Transverse colon (tissue), 4 donors: ENCODE measurements around the gene TNFSF4. TPM values are rescaled to one million over a fixed set of nuclear protein-coding genes. Genes with fewer than 3 reads are reported as not detected.

Experiments used
- DNase-seq: peaks from one replicate; pipeline ENCODE4 v3.0.0-alpha.2; 2019
- H3K27ac ChIP-seq, 4 donors: fragments of 200-600 bp; sonication (generic); 2 replicates each; pipeline ENCODE4 v1.5.1; 2016 to 2018; ENCODE audit warnings: inconsistent platforms in 4 of 4
- H3K27me3 ChIP-seq: fragments of 200-600 bp; sonication (generic); 2 replicates; pipeline ENCODE4 v1.5.1; 2017; ENCODE audit warnings: inconsistent platforms
- H3K36me3 ChIP-seq, 4 donors: fragments of 200-600 bp; sonication (generic); 2 replicates each; pipeline ENCODE4 v1.5.1; 2017 to 2019; ENCODE audit warnings: inconsistent platforms in 4 of 4
- H3K4me1 ChIP-seq, 4 donors: fragments of 200-600 bp; sonication (generic); 2 replicates each; pipeline ENCODE4 v1.5.1; 2017 to 2020; ENCODE audit warnings: inconsistent platforms in 4 of 4
- H3K4me3 ChIP-seq, 4 donors: fragments of 200-600 bp; sonication (generic); 1 replicate in 1 of 4; 2 replicates in 3 of 4; pipeline versions ENCODE4 v1.5.1 to v1.6.1; 2017 to 2019; ENCODE audit warnings: inconsistent platforms in 4 of 4
- H3K9me3 ChIP-seq, 2 donors: fragments of 200-600 bp; sonication (generic); 2 replicates each; pipeline ENCODE4 v1.5.1; 2017 to 2019; ENCODE audit warnings: inconsistent platforms in 2 of 2
- CTCF ChIP-seq, 5 experiments: fragments of 200-600 bp in 3 of 5; fragments of 450-650 bp in 2 of 5; sonication (generic) in 3 of 5; IDR thresholded peaks; 1 replicate in 2 of 5; 2 replicates in 3 of 5; pipeline ENCODE4 v1.5.1; 2016 to 2017; ENCODE audit warnings: antibody characterized with exemption in 5 of 5, inconsistent platforms in 3 of 5, mild to moderate bottlenecking in 2 of 5, moderate library complexity in 1 of 5
- EP300 ChIP-seq: sonication (generic); formaldehyde crosslinking; IDR thresholded peaks from one replicate; pipeline ENCODE4 v1.6.1; 2017; ENCODE audit warnings: antibody characterized with exemption, low read depth
- POLR2A ChIP-seq: fragments of 450-650 bp; IDR thresholded peaks from one replicate; pipeline ENCODE4 v1.6.1; 2016; ENCODE audit warnings: antibody characterized with exemption, mild to moderate bottlenecking, moderate library complexity
- POLR2AphosphoS5 ChIP-seq, 3 donors: sonication (generic); formaldehyde crosslinking; IDR thresholded peaks; one replicate each; pipeline ENCODE4 v1.6.1; 2016; ENCODE audit warnings: antibody characterized with exemption in 3 of 3
- WGBS, 2 donors: methylation state at CpG; one replicate each; pipeline ENCODE4 v1.1.5; 2018; ENCODE audit warnings: low coverage in 1 of 2; 5-methylcytosine and 5-hydroxymethylcytosine counted together
- in situ Hi-C, 4 donors: fragments of 200-750 bp; cut with MboI; loops; one replicate each; pipeline versions ENCODE4 v1.15.0 to v1.15.1; 2017; ENCODE audit warnings: low sequenced_read_pairs in 3 of 4, low pct_ligation_motif_present in 1 of 4, low pct_unique_long_range_greater_than_20kb in 1 of 4
- intact Hi-C: fragments of 100-400 bp; cut with DNase I; formaldehyde crosslinking; loops from one replicate; pipeline ENCODE4 v1.15.1; 2023; ENCODE audit warnings: low total_unique reads
- total RNA-seq, 4 donors: library from RNA; depleted of rRNA; stranded (reverse); fragments of >200 nt; gene quantifications; one replicate each; pipeline ENCODE4 v1.1.0, GENCODE V29; 2016

The TNFSF4 gene
- total RNA-seq, 4 donors from 2014 or later = 1.4 to 1.6 (median 1.5) TPM; not detected in 1

DNA sequence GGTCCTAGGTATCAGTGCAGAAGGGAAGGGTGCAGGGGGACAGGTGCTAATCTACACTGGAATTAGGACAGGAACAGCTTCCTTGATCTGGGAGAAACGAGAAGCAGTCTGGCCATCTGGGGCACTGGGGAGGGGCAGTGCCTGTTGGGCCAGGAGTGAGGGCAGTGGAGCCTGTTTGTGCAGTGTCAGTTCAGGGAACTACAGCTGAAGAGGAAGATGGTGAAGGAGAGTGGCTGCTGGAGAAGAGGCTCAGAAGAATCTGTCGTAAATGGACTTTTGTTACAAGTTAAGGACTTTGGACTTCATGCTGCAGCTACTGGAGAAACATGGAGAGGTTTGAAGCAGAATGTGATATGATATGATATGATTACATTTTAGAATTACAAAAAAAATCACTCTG lies 3.2 kb upstream of the TNFSF4 start:
- Histone ChIP-seq H3K4me3 (no peak overlapping the region), H3K27me3 (no peaks in the 10 kb centered on the region), H3K4me1 (peaks cover 0 to 40% (median 14%) of the 10 kb centered on the region in 4 donors), H3K27ac (peak overlapping the region; percentile 17 to 54 (median 43)), H3K9me3 (no peaks in the 10 kb centered on the region), H3K36me3 (no peaks in the 10 kb centered on the region)
- TF ChIP-seq EP300 (no peak), POLR2A (no peak), CTCF (IDR thresholded peaks at IDR 0.05) (peak in 1 of 5 experiments; percentile 14)
- 31 to 34% methylated on average over 2 of the region's 2 CpGs for WGBS, 2 donors
- no peak for DNase-seq
- intact Hi-C loops = no loop called here
- in situ Hi-C loops = loop anchor here in 1 of 4 donors (10.0 kb wide), 1 partner anchor 465 kb away; no protein-coding TSS in a partner anchor

DNA sequence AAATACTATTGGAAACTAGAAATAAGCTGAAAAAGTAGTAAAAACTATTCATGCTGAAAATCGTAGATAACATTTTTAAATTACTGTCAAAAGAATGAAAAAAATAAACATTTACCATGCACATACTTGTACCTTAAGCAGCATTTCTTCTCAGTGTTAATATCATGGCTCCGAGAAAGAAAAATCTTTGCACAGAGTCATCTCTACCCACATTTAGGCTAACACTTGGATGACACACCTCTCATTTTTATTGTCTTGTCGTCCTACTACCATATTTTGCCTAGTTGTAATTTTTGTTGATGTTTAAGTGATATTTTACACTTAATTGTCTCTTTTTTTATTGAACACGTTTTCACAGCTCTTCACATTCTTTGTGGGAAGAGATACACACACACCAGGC lies 1.7 kb upstream of the TNFSF4 start:
- intact Hi-C loops = loop anchor here (10.0 kb wide), 2 partner anchors 384 to 464 kb away; no protein-coding TSS in a partner anchor
- TF ChIP-seq CTCF (IDR thresholded peaks at IDR 0.05) (no peak), EP300 (no peak), POLR2A (no peak), POLR2AphosphoS5 (IDR thresholded peaks at IDR 0.05) (no peak)
- in situ Hi-C loops = loop anchor here in 2 of 4 donors (5.0 to 10.0 kb wide), 3 partner anchors 384 to 467 kb away; no protein-coding TSS in a partner anchor
- Histone ChIP-seq H3K4me3 (no peak overlapping the region), H3K36me3 (no peaks in the 10 kb centered on the region), H3K9me3 (no peaks in the 10 kb centered on the region), H3K27me3 (no peaks in the 10 kb centered on the region), H3K27ac (no peak overlapping the region), H3K4me1 (peaks cover 0 to 46% (median 15%) of the 10 kb centered on the region in 4 donors)
- DNase-seq = no peak
- WGBS, 2 donors = 77 to 84% methylated on average over 4 of the region's 4 CpGs

DNA sequence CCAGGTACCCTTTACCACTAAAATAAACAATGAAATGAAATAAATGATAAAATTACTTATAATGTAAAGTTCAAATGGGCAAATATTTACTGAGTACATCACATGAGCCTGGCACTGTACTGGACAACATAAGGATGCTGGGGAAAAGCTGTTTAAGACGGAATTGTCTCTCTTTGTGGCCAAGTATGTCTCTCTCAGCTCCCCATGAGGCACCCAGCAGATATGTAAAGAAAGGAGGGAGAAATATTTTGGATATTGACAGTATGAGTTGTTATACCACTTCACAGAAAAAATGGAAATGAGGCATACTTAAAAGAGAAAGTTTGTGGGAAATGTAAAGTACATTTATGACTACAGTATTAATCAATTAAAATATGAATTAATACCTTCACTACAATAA lies 1.0 kb upstream of the TNFSF4 start:
- Histone ChIP-seq H3K4me3 (no peak overlapping the region), H3K4me1 (peaks cover 0 to 46% (median 15%) of the 10 kb centered on the region in 4 donors), H3K27ac (no peak overlapping the region), H3K27me3 (no peaks in the 10 kb centered on the region), H3K36me3 (no peaks in the 10 kb centered on the region), H3K9me3 (no peaks in the 10 kb centered on the region)
- DNase-seq = no peak
- 89 to 100% methylated on average over 1 of the region's 1 CpG for WGBS, 2 donors
- in situ Hi-C loops (loop anchor here in 2 of 4 donors (5.0 to 10.0 kb wide), 3 partner anchors 383 to 466 kb away; no protein-coding TSS in a partner anchor), intact Hi-C loops (loop anchor here (10.0 kb wide), 2 partner anchors 383 to 463 kb away; no protein-coding TSS in a partner anchor)
- TF ChIP-seq POLR2A = no peak
- no peak for TF ChIP-seq EP300
- no peak for TF ChIP-seq CTCF (IDR thresholded peaks at IDR 0.05)
- no peak for TF ChIP-seq POLR2AphosphoS5 (IDR thresholded peaks at IDR 0.05)

DNA sequence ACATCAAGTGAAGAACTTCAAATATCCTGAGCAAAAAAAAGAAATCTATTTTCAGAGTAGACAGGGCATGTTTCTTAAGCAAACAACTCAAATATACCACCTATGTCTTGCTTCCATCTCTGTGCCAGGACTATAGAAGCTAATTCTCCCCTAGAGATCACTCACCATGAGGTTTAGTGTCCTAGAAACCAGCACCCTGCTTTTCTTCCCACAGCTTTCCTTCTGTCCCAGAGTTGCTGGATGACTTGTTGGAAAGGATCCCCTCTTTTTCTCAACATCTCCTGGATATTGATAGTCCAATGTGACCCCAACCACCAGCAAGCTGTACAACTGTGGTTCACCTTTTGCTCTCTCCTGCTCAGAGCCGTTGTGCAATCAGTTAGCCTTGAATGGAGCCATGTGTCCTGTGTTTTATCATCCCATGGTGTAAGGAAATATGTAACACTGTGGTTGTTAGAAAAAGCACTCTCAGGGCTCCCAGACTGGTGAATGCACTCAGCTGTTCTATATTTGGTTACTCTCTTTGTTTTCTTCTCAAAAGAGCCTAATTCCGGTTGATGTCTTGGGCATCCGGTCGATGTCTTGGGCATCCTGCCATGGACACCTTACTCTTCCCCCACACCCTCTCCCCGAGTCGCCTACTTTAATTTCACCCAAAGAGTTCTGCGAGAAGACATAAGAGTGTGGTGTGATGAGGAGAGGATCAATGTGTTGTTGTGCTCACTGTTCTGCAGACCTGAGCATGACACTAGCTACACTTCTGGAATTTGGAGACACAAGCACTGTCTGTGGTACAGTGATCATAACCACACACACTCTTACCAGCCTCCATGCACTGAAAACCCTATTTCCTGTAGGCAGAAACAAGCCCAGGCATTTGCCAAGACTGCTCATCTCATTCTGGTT lies 1.7 kb downstream of the TNFSF4 start:
- in situ Hi-C loops (loop anchor here in 2 of 4 donors (5.0 to 10.0 kb wide), 3 partner anchors 381 to 463 kb away; no protein-coding TSS in a partner anchor), intact Hi-C loops (loop anchor here (10.0 kb wide), 2 partner anchors 381 to 461 kb away; no protein-coding TSS in a partner anchor)
- WGBS, 2 donors = 66 to 75% methylated on average over 5 to 7 of the region's 7 CpGs
- peaks cover 0 to 37% (median 9%) of the 10 kb centered on the region in 4 donors for H3K4me1 ChIP-seq
- no peaks in the 10 kb centered on the region for H3K36me3 ChIP-seq
- TF ChIP-seq EP300 (no peak), POLR2AphosphoS5 (IDR thresholded peaks at IDR 0.05) (peak in 1 of 3 donors; percentile 7), CTCF (IDR thresholded peaks at IDR 0.05) (no peak)
- H3K4me3 ChIP-seq = no peak overlapping the region
- H3K27me3 ChIP-seq = no peaks in the 10 kb centered on the region
- H3K27ac ChIP-seq = peak overlapping the region in 1 of 4 donors; percentile 23
- H3K9me3 ChIP-seq = no peaks in the 10 kb centered on the region
- no peak for DNase-seq
